GM19238 (cell line): ENCODE measurements around the gene SCUBE2.

Experiments used
- DNase-seq: peaks from one replicate; pipeline ENCODE4 v3.0.0; 2011; ENCODE audit warnings: low spot score; ENCODE audit not compliant: insufficient read length

Gene SCUBE2

DNA sequence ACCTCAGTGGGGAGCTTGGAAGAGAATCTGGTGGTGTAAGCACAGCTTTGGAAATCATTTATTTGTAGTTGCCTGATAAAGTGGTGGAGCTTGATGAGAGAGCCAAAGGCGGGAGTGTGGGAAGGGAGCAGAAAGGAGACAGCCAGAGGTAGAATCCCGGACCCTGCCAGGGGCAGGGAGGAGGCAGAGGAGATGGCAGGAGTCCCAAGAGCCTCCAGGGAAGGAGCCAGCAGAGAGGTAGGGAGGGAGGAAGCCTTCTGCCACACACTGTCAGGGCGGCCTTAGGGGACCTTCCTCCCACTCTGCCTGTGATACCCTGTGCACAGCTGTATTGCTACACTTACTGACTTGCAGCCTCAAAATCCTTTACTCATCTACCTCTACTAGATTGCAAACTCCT lies 15.4 kb downstream of the SCUBE2 start:
- no peak for DNase-seq

DNA sequence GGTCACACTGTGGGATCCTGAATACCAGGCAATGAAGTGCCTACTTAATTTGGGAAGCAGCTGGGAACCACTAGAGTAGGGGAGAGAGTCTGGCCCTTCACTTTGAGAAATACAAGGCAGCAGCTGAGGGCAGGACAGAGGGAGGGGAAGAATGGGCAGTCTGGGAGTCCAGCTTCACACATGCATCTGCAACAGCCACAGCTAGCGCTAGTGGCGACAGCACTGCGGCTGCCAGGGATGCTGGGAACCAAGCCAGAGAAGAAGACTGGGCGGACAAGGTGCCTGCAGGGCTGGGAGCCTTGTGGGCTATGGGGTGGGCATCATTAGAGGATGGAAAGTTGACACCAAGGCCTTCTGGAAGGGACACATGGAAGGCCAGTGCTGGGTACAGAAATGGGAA lies 15.8 kb downstream of the SCUBE2 start:
- DNase-seq = no peak

DNA sequence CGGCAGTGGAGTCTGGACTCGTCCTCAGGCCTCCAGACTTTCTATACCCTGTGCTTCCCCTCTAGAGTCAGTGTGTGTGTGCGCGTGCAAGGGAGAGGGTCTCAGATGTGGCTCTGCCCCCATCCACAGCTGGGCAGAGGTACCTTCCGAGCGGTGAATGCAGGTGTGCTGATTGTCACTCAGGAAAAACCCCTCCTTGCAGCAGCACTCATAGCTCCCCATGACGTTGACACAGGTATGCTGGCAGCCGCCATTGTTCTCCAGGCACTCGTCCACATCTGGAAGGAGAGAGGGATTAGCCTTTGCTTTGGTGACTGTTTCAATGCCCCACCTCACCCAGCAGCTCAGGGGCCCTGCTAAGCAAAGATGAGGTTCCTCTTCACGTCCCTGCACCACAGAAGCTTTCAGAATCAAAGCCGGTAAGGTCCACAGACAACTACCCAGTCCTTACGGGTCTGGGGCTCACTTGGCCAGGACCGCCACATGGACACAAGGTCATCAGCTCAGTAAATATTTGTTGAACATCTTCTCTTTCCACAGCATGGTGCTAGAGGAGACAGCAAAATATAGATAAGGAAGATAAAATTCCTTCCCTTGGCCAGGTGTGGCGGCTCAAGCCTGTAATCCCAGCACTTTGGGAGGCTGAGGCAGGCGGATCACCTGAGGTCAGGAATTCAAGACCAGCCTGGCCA lies 16.9 kb downstream of the SCUBE2 start:
- no peak for DNase-seq

DNA sequence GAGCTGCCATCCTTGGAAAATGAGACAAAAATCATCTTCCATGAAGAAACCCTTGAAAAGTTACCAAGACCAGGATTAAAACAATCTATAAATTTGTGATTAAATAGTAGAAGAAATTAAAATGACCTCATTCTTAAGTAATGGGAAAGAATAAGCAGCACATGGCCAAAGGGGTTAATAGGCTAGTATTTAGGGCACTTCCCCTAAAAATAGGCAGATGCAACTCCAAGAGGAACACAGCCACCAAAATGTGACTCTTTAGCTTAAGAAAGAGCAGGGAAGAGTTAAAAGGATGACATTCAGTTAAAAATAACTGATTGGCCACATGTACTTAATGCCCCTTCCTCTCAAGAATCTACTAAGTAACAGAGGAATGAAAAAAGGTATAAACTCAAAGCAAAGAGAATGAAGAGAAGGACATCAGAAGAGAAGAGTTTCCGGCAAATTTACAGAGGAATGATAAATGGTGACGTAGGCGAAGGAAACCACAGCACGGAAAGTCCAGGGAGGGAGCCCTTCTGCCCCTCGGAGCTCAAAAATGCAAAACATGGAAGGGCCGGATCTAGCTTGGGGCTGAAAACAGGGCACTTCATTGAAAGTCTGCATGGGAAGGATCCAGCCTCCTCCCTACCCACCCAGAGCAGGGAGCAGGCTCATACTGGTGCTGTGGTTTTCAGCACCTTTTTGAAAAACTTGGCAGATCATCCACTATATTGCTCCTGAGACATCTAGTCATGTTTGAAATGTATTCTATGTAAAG lies 17.8 kb downstream of the SCUBE2 start:
- no peak for DNase-seq

DNA sequence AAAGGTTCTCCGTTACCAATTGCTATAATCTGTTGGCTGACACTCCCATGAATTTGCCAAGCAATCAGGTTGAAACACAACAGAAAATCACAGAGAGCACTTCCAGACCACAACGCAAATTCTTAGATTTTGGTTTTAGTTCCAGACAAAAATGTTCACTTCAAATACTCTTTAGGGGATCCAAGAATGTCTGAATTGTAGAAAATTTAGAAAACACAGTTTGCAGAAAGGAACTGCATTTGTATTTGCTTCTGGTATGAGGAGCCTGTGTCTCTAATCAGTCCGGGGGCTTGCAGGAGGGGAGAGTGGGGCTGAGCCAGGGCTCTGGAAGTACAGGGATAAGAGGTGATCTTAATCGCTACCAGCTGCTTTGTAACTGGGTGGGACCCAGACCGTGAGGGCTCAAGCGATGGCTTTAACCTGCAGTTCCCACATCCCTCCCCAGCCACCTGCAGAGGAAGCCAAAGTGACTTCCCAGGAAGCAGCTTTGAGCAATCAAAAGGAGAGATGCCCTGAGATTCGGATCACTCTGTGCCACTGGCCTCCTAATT lies 18.7 kb downstream of the SCUBE2 start:
- DNase-seq = no peak

DNA sequence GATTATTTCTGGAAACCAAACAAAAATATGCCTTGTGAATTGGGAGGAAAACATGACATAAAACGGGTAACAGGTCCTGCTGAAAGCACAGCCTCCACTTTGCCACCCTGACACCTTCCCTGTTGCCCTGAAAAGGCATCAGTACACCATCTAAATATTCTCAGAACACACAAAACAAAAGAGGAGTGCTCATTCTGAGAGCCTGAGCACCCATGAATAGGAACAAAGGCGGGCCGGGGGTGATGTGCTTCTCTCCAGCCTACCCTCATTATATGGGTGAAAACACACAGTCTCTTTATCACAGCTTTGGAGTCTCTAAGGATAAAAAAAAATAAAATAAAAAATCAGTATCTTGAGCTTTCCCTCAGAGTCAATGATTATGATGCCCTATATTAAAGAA lies 19.7 kb downstream of the SCUBE2 start:
- DNase-seq = no peak

DNA sequence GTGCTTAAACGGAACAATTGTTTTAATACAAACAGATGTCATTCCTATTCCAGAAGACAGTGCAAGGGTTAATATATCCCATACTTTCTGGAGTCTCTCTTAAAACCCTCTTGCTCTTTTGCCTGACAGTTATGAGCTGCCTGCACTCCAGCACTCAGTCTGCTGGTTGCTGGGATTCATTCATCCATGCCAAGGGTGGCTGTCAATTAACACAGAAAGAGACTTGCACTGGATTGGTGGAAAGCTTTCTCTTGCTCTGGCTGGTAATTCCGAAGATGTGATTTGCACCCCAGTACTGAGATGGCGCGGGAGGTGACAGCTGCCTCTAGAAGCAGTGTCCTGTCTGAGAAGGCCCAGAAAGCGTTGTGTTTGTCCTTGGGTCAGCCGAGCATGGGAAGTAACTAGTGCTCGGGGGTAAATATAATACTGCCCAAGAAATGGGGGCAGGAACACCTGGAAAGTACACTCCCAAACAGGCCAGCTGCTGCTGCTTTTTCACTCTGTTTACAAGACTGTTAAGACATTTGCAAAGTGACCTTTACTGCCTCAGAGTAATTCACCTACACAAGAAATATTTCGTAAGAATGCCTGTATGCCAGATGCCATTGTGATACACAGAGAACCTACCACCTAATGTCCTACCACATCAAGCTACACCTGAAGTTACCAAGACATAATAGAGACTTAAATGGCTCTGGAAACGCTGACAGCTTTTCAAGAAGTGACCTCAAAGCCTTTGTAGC lies 20.5 kb downstream of the SCUBE2 start:
- no peak for DNase-seq

DNA sequence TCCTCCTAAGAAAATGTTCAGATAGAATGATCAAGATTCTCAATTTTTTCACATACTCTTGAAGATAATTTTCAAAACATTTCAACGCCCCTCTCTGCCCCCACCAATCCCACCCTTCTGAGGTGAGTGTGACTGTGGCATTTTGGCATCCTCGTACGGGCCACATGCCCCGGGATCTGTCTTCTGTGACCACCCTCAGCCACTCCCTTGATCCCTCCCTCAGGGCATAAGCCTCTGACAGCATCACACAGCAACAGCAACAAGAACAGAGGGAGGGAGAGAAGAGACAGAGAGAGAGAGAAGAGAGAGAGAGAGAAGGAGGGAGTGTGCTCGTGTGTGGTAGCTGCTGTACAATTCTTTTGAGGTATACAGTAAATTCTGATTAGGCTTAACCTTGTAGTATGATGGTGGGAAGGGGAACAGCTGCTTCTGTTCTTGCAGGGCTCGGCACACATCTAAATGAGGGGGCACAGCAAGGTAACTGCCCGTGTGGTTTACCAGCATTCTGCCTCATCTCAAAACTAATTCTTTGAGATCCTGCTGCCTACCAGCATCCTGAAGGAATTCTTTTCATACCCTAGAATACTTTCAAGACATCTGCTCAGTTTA lies 21.4 kb downstream of the SCUBE2 start:
- DNase-seq = no peak

DNA sequence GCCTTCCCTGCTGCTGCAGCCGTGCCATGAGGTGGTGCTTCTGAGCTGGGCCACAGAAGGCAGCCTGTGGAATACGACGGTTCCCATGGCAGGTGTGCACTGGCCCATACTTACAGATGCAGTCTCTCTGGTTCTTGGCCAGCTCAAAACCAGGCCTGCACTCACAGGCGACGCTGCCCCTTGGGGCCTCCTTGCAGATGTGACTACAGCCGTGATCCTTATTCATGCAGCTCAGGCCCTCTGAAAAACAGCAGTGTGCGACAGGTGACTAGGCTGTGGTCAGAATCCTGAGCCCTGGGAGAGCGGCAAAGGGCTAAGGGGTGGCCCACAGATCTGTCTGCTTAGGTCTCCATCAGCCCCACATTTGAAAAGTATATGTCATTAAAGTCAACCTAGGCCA lies 22.1 kb downstream of the SCUBE2 start:
- DNase-seq = no peak

DNA sequence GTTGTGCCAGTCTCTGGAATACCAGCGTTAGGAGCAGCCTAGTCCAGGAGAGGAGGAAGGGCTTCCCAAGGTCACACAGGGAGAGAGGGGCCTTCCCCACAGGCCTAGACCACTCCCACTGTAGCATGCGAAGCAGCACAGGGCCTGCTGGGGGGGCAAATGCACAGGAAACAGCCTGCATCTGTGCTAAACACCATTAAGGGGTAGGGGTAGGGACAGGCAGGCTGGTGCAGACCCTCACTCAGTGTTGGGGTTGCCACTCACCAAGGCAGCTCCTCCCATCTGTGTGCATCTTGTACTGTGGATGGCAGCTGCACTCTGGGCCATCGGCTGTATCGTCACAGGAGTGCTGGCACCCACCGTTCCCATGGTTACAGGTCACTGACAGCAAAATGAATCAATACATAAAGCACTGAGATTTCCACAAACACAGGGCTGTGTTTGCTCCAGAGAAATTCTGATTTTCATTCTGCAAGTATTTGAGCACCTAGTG lies 24.9 kb downstream of the SCUBE2 start:
- DNase-seq = no peak

DNA sequence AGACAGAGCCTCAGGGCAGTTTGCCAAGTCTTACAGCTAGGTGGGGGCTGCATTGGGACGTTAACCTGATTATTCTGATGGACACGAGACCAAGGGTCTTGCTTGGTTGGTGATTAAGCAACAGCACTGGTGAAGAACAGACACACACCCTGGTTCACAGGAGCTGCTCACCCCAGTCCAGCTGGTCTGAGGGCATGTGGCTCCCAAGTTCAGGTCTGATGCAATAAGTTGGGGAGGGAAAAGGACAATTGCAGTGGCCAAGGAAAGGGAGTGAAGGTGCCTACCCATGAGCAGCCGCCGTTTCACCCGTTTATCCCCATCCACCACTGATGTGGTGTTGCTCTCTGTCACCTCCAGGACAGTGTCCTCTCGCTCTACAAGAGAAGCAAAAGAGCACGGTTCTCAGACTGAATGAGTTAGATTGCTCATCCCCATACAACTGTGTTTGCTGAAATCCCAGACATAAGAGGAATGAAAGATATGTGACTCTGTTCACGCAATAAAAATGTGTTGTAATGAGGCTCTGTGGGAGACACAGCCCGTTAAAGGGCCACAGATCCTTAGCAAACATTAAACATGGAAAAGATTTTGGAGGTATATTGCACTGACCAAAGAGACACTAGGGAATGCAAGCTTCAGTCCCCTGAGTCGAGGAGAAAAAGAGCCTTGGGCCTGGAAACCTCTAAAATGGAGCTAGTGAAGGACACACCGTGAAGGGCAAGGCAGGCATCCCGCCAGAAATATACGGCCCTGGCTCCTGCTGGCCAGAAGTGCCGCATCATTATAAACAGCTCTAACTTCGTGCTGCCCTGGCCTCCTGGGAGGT lies 25.6 kb downstream of the SCUBE2 start:
- no peak for DNase-seq

DNA sequence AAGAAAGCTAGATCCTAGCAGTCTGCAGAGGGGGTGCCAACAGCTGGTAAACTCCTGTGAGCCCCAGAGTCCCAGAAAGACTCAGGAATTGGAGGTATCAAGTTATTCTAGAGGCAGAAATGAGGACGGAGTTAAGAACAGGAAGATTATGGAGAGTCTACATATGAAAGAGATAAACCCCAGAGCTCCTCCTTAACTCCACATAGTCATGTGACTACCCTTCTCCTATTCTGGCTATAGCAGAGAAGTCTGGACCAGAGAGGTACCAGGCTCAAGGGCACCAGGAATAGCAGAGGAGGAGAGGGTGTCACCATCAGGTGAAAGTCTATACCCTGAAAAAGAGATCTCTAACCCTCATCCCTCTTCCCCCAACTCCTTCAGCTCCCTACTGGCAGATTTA lies 29.6 kb downstream of the SCUBE2 start:
- no peak for DNase-seq

DNA sequence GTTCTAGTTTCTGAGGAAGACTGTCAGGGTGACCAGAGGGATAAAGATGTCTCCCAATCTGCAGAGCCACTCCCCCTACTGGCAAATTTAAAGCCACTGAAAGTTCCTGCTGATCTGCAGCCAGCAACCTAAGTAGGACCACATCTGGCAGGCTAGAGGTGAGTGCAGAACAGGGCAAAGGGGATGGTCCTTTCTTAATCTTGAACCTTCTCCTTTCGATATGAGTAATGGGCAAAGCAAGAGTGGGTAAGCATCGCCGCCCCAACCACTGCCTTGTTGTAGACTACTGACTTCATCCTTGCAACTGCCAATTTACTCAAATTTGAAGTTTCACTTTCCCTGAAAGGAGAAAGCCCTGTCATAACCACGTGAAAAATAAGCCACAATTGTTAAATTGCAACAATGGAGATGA lies 30.7 kb downstream of the SCUBE2 start:
- DNase-seq = peak; percentile 56

DNA sequence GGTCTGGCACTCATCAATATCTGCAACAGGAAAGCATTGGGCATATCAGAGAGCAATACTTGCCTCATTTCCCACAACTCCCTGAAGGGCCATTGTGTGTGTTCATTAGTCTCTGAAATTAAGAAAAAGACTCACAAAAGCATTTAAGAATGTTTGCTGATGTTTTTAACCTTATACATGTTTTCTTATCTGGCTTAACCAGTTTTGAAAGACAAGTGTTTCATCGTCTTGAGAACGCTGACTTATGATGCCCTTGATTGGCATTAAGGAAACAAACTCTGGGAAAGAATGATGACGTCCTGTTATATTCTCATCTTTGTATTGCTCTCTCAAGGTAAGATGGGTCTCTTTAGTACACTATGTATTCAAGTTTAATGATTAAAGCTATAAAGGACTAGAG lies 32.0 kb downstream of the SCUBE2 start:
- no peak for DNase-seq

DNA sequence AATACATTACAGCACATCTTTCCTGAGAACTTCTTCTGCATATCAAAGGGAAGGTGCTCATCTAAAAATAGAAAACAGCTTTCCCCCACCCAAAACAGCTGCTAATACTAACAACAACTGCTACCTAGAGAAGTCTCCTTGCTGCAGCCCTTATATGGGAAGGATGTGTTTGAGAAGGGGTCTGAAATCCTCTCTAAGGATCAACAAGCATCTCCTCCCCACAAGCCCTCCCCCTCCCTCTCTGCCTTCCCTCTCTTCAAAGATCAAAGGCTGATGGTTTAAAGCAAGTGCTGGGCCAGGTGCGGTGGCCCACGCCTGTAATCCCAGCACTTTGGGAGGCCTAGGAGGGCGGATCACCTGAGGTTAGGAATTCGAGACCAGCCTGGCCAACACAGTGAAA lies 33.5 kb downstream of the SCUBE2 start:
- DNase-seq = no peak

DNA sequence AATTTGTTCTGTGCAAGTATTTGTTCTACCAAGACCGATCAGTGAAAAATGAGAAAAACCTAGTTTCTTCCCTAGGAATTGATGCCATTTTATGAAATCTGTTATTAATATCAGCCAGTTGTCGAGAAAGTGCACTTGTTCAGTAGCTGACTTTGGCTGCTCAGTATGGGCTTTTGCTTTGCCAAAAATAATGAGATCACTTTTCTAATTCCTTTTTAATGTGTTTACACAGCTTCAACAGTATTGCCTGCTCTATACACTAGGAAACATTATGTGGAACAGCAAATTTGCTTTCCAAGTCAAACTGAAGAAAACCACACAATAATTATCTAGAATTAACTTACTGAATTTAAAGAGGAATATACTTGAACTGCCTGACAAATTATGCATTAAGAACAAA lies 34.4 kb downstream of the SCUBE2 start:
- no peak for DNase-seq

DNA sequence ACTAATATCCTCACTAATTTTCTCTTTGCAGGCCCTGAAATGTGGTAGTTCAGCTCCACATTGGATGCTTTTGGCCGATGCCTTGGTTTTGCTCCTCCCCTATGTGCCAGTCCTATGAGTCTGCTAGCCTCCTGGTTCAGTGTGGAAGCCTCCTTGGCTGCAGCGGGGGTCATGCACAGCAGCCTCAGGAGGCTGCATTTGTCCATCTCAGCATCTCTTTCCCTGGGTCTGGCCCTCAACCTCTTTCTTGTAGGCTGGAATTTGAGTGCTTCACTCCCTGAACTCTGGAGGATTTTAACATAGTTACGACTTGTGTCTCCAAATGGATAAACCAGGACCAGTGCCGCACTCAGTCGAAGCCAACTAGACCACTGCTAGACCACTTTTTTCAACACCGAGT lies 34.9 kb downstream of the SCUBE2 start:
- no peak for DNase-seq

DNA sequence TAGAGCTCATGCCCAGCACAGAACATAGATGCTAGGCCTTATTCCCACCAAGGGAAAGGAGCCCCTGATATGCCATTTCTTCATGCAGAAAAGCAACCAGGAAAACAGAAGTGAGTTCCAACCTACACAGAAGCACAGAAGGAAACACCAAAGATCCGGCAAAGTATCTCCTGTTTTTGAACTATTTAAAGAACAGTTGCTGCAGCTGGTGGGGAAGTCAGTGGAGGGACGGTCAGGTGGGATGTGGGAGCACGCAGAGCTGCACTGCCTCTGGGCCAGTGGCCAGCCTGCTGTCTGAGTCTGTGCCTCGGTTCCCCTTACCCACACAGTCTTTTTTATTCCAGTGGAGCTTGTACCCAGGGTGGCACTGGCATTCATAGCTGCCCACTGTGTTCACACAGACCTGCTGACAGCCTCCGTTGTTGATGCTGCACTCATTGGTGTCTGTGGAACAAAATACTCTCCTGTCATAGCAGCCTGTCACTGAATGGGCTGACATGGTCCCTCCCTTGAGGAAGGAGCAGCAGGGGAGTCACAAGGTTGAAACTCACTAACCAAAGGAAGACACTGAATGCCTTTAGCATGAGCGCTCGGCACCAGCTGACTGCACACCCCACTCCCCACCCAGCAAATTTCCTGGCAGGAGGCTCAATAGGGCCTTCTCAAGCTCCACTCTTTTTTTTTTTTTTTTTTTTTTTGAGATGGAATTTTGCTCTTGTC lies 37.9 kb downstream of the SCUBE2 start:
- DNase-seq = no peak

DNA sequence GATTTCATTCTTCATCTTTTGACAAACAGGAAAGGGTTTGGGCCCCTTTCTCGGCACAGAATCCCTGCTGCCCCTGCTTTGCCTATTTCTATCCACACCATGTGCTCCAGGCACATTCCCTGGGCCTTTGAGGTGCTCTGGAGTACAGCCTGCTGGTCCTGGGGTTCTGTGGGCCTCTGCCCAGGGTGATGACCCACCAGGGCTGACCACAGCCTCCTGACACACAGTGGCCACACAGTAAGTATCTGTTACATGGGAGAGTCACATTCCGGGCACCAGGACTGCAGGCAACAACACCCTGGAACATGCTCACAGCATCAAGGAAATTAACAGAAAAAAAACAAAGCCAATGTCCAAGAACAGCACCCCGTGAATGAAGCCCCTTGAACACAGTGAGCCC lies 39.1 kb downstream of the SCUBE2 start:
- DNase-seq = no peak

DNA sequence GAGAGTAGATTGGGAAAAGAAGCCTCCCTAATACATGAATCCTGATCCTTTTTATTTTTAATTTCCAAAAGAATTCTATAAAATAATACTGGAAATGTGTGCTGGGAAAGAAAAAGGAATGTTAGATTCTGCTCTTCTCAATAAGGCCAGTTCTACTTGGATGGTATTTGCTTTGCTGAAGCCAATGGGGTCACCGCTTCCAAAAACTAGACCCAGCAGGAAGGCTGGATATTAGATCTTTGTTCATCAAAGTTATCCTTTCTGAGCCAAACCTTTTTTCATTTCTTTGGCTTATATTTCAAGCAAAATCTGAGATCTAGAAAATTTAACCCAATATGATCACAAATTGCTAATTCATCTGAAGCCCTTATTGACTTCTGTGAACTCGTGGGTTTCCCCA lies 41.4 kb downstream of the SCUBE2 start:
- no peak for DNase-seq
